PC-3 (cell line): Measurements from ENCODE around the gene CLMP. TPM values are rescaled to one million over a fixed set of nuclear protein-coding genes. Genes with fewer than 3 reads are reported as not detected.
A peak's percentile ranks its signal among the peaks of the same experiment; 100 is the strongest.

Experiments used
- ATAC-seq: fragments of 200-7000 bp; cut with Tn5 transposase; 2 replicates; pipeline ENCODE4 v1.9.1; 2020; ENCODE audit warnings: mild to moderate bottlenecking, moderate library complexity
- BruUV-seq: library from RNA; stranded (reverse); fragments of 400-500 nt; replicated peaks from 2 replicates; lab custom pipeline; 2021; lab: Mats Ljungman, UMichigan
- CTCF ChIA-PET: fragments of 300-600 bp; sonication (Branson Sonifier 250); formaldehyde crosslinking; loops from one replicate; lab custom pipeline; 2022; ENCODE audit warnings: antibody characterized with exemption; lab: Charles Lee
- POLR2A ChIA-PET: fragments of 300-600 bp; sonication (Branson Sonifier 250); formaldehyde crosslinking; loops from one replicate; lab custom pipeline; 2022; ENCODE audit warnings: antibody characterized with exemption; ENCODE audit not compliant: unreplicated experiment; lab: Charles Lee
- DNase-seq: peaks from one replicate; pipeline ENCODE4 v3.0.0-alpha.2; 2015
- H2AFZ ChIP-seq: fragments of 300-600 bp; sonication (generic); 2 replicates; pipeline ENCODE4 v1.6.0; 2016; ENCODE audit warnings: antibody characterized with exemption, low read length
- H3F3A ChIP-seq: fragments of 300-600 bp; sonication (generic); one replicate; pipeline ENCODE4 v1.6.0; 2017; ENCODE audit warnings: antibody characterized with exemption, low read length, control low read depth, mild to moderate bottlenecking; ENCODE audit not compliant: unreplicated experiment
- H3K27ac ChIP-seq: fragments of 300-600 bp; sonication (generic); 2 replicates; pipeline ENCODE4 v1.5.1; 2016; ENCODE audit warnings: mild to moderate bottlenecking, low read length
- H3K27me3 ChIP-seq: fragments of 300-600 bp; sonication (generic); 2 replicates; pipeline ENCODE4 v1.6.1; 2016; ENCODE audit warnings: low read length, mixed read lengths
- H3K36me3 ChIP-seq: fragments of 300-600 bp; sonication (generic); 2 replicates; pipeline ENCODE4 v1.6.1; 2016; ENCODE audit warnings: low read depth, mixed run types, low read length, mixed read lengths
- H3K4me1 ChIP-seq: fragments of 300-600 bp; sonication (generic); 2 replicates; pipeline ENCODE4 v1.5.1; 2016; ENCODE audit warnings: low read length; ENCODE audit not compliant: insufficient read depth
- H3K4me2 ChIP-seq: fragments of 300-600 bp; sonication (generic); 2 replicates; pipeline ENCODE4 v1.6.0; 2016; ENCODE audit warnings: low read length
- H3K4me3 ChIP-seq: fragments of 300-600 bp; sonication (generic); 2 replicates; pipeline ENCODE4 v1.5.1; 2016; ENCODE audit warnings: mild to moderate bottlenecking, low read length, mixed read lengths
- H3K79me2 ChIP-seq: fragments of 300-600 bp; sonication (generic); 2 replicates; pipeline ENCODE4 v1.6.1; 2017; ENCODE audit warnings: low read length, mixed read lengths
- H3K9ac ChIP-seq: fragments of 300-600 bp; sonication (generic); 2 replicates; pipeline ENCODE4 v1.6.0; 2016; ENCODE audit warnings: mild to moderate bottlenecking, low read length
- H3K9me2 ChIP-seq: fragments of 300-600 bp; sonication (generic); replicated peaks from 2 replicates; pipeline ENCODE4 v1.6.1; 2016; ENCODE audit warnings: mixed run types, low read length, mixed read lengths
- H3K9me3 ChIP-seq: fragments of 300-600 bp; sonication (generic); 2 replicates; pipeline ENCODE4 v1.6.1; 2016; ENCODE audit warnings: low read length, mixed read lengths
- H4K20me1 ChIP-seq: fragments of 300-600 bp; sonication (generic); 2 replicates; pipeline ENCODE4 v1.6.1; 2016; ENCODE audit warnings: low read length, mixed read lengths
- EZH2 ChIP-seq: fragments of 300-600 bp; sonication (generic); IDR thresholded peaks from one replicate; pipeline ENCODE4 v1.6.1; 2017; ENCODE audit warnings: antibody characterized with exemption, mild to moderate bottlenecking, low read length; ENCODE audit not compliant: unreplicated experiment
- EZH2phosphoT487 ChIP-seq: fragments of 300-600 bp; sonication (generic); IDR thresholded peaks from 2 replicates; pipeline ENCODE4 v1.6.1; 2018; ENCODE audit warnings: mild to moderate bottlenecking, antibody characterized with exemption, low read length, borderline replicate concordance
- intact Hi-C: fragments of 100-400 bp; cut with micrococcal nuclease; formaldehyde crosslinking; loops from 2 replicates; pipeline ENCODE4 v1.9.0; 2023
- total RNA-seq: library from RNA; depleted of rRNA; stranded (reverse); fragments of >200 nt; gene quantifications from 2 replicates; pipeline ENCODE4 v1.2.3, GENCODE V29; 2014
- TF ChIP-seq, protein P1 (sequence below): fragments of 300-600 bp; sonication (generic); conservative IDR thresholded peaks from 2 replicates; pipeline ENCODE4 v1.5.1; 2017; ENCODE audit warnings: antibody characterized with exemption, low read depth, mild to moderate bottlenecking, low read length

The CLMP gene
- total RNA-seq, 1 experiment from 2014 or later: 30.4 TPM

DNA sequence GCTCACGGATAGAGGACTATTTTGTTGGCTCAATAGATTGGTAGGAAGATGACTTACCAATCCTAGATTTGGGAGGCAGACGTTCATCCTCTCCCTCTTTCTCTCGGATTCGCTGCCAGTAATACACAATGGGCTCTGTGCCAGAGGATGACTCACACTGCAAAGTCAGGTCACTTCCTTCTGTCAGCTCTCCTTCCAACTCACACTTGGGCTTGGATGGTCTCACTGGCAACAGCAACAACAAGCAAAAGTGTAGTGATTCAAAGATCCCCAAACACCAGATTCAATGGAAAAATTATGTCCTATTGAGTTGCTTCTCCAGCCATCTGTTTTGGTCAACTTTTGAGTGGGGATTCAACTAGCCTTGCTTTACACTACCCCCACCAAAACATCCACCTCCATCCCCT lies 111.4 kb downstream of the CLMP start:
- no peaks in the 10 kb centered on the region for H3K9me2 ChIP-seq
- no peaks in the 10 kb centered on the region for H3K79me2 ChIP-seq
- CTCF ChIA-PET: interaction anchor here (0.6 kb wide), 1 partner anchor 178 kb away, joined by 3 read pairs; no protein-coding TSS in a partner anchor
- peaks cover 6% of the 10 kb centered on the region for H3F3A ChIP-seq
- H3K27me3 ChIP-seq: no peaks in the 10 kb centered on the region
- peak overlapping the region; percentile 52 for H3K4me2 ChIP-seq
- H2AFZ ChIP-seq: no peak overlapping the region
- H3K4me1 ChIP-seq: peaks cover 18% of the 10 kb centered on the region
- ATAC-seq (peak; percentile 96), DNase-seq (peak; percentile 100)
- H3K9me3 ChIP-seq: no peaks in the 10 kb centered on the region
- peak overlapping the region; percentile 13; the same call in 1 of the 2 replicates for H3K9ac ChIP-seq
- TF ChIP-seq EZH2: no peak
- TF ChIP-seq, protein P1, sequence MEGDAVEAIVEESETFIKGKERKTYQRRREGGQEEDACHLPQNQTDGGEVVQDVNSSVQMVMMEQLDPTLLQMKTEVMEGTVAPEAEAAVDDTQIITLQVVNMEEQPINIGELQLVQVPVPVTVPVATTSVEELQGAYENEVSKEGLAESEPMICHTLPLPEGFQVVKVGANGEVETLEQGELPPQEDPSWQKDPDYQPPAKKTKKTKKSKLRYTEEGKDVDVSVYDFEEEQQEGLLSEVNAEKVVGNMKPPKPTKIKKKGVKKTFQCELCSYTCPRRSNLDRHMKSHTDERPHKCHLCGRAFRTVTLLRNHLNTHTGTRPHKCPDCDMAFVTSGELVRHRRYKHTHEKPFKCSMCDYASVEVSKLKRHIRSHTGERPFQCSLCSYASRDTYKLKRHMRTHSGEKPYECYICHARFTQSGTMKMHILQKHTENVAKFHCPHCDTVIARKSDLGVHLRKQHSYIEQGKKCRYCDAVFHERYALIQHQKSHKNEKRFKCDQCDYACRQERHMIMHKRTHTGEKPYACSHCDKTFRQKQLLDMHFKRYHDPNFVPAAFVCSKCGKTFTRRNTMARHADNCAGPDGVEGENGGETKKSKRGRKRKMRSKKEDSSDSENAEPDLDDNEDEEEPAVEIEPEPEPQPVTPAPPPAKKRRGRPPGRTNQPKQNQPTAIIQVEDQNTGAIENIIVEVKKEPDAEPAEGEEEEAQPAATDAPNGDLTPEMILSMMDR: no peak
- no peak for TF ChIP-seq EZH2phosphoT487
- no peak overlapping the region for H3K4me3 ChIP-seq
- peak overlapping the region; percentile 75 for H3K27ac ChIP-seq
- intact Hi-C loops: loop anchor here (1.0 kb wide), 2 partner anchors 21 to 35 kb away; partner anchors contain the start of gene HSPA8
- BruUV-seq: no TSS peak
- POLR2A ChIA-PET: interaction anchor here (0.5 kb wide), 1 partner anchor 200 kb away, joined by 13 read pairs; no protein-coding TSS in a partner anchor
- H3K36me3 ChIP-seq: peaks cover 14% of the 10 kb centered on the region
- no peaks in the 10 kb centered on the region for H4K20me1 ChIP-seq

DNA sequence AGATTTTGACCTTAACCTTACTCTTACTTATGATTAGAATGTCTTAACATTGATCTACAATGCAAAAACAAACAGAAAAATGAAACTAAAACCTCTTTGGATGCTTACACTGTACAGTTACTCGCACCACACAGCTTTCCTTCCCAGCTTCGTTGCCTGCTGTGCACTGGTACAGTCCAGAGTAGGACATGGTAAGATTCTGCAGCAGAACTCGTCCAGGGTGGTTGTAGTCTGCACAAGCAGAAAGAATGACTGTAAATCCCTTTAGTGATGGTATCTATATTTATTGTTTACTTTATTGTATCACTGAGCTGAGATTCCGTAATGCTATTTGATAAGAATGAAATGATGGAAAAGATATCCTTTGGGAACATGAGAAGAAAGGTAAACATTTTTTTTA lies 112.1 kb downstream of the CLMP start:
- POLR2A ChIA-PET: interaction anchor here (0.5 kb wide), 1 partner anchor 199 kb away, joined by 13 read pairs; no protein-coding TSS in a partner anchor

More for the DNA sequence above, 112.1 kb downstream of the CLMP start:
- CTCF ChIA-PET: interaction anchor here (0.6 kb wide), 1 partner anchor 179 kb away, joined by 3 read pairs; no protein-coding TSS in a partner anchor
- Histone ChIP-seq H3K4me1 (peaks cover 18% of the 10 kb centered on the region), H3K27ac (peak overlapping the region; percentile 75), H3K9me2 (no peaks in the 10 kb centered on the region), H2AFZ (no peak overlapping the region), H3K36me3 (peaks cover 14% of the 10 kb centered on the region), H3F3A (peaks cover 6% of the 10 kb centered on the region), H3K27me3 (no peaks in the 10 kb centered on the region), H3K4me2 (peak overlapping the region; percentile 52), H3K9me3 (no peaks in the 10 kb centered on the region), H3K79me2 (no peaks in the 10 kb centered on the region), H3K9ac (peak overlapping the region; percentile 4; the same call in 1 of the 2 replicates), H3K4me3 (no peak overlapping the region), H4K20me1 (no peaks in the 10 kb centered on the region)
- ATAC-seq (0 out of 2 replicates have a peak, but pooled peaks have one; percentile 20), DNase-seq (no peak)
- TF ChIP-seq EZH2: no peak
- no peak for TF ChIP-seq EZH2phosphoT487
- TF ChIP-seq, protein P1: no peak
- BruUV-seq: TSS peak; percentile 42
- intact Hi-C loops: loop anchor here (1.0 kb wide), 2 partner anchors 21 to 35 kb away; partner anchors contain the start of gene HSPA8
